GM23338 (cell line): ENCODE results near the gene C2. TPM values are rescaled to one million over a fixed set of nuclear protein-coding genes. Genes with fewer than 3 reads are reported as not detected.

Source experiments
- ATAC-seq: fragments of 200-7000 bp; cut with Tn5 transposase; 3 replicates; pipeline ENCODE4 v1.9.1; 2020
- DNase-seq: peaks from one replicate; pipeline ENCODE4 v3.0.0-alpha.2; 2015; ENCODE audit warnings: low spot score
- H2AFZ ChIP-seq: fragments of 200-600 bp; sonication (generic); 2 replicates; pipeline ENCODE4 v1.8.0; 2016; ENCODE audit warnings: antibody characterized with exemption, mild to moderate bottlenecking, moderate library complexity
- H3F3A ChIP-seq: fragments of 200-600 bp; sonication (generic); replicated peaks from 2 replicates; pipeline ENCODE4 v1.8.0; 2017; ENCODE audit warnings: antibody characterized with exemption, mixed run types, low read depth
- H3K27ac ChIP-seq: fragments of 200-600 bp; sonication (generic); 2 replicates; pipeline ENCODE4 v1.6.1; 2016; ENCODE audit warnings: low read depth
- H3K27me3 ChIP-seq: fragments of 200-600 bp; sonication (generic); 2 replicates; pipeline ENCODE4 v1.8.0; 2016; ENCODE audit warnings: mild to moderate bottlenecking, mixed run types, moderate library complexity; ENCODE audit not compliant: insufficient read depth
- H3K36me3 ChIP-seq: fragments of 200-600 bp; sonication (generic); 2 replicates; pipeline ENCODE4 v1.8.0; 2016; ENCODE audit warnings: mild to moderate bottlenecking; ENCODE audit not compliant: insufficient read depth
- H3K4me1 ChIP-seq: fragments of 200-600 bp; sonication (generic); 2 replicates; pipeline ENCODE4 v1.8.0; 2016; ENCODE audit warnings: mild to moderate bottlenecking, moderate library complexity; ENCODE audit not compliant: insufficient read depth
- H3K4me2 ChIP-seq: fragments of 200-600 bp; sonication (generic); 2 replicates; pipeline ENCODE4 v1.7.1; 2017; ENCODE audit warnings: mixed run types
- H3K4me3 ChIP-seq: fragments of 200-600 bp; sonication (generic); 2 replicates; pipeline ENCODE4 v1.6.1; 2016; ENCODE audit warnings: mixed run types
- H3K79me2 ChIP-seq: fragments of 200-600 bp; sonication (generic); replicated peaks from 2 replicates; pipeline ENCODE4 v1.8.0; 2017; ENCODE audit warnings: mild to moderate bottlenecking; ENCODE audit not compliant: insufficient read depth
- H3K9me2 ChIP-seq: fragments of 200-600 bp; sonication (generic); 2 replicates; pipeline ENCODE4 v1.8.0; 2017; ENCODE audit not compliant: insufficient read depth
- H4K20me1 ChIP-seq: fragments of 200-600 bp; sonication (generic); replicated peaks from 2 replicates; pipeline ENCODE4 v1.8.0; 2017; ENCODE audit warnings: mild to moderate bottlenecking; ENCODE audit not compliant: insufficient read depth
- H3K27ac Mint-ChIP-seq: 2 replicates; pipeline ENCODE4 v1.8.0; 2020; ENCODE audit warnings: inconsistent platforms, mild to moderate bottlenecking, moderate library complexity, mixed read lengths
- H3K27me3 Mint-ChIP-seq: 3 replicates; pipeline ENCODE4 v1.8.0; 2022; ENCODE audit warnings: low read depth, mild to moderate bottlenecking, moderate library complexity, mixed read lengths, inconsistent platforms; ENCODE audit not compliant: insufficient read depth, poor library complexity
- H3K36me3 Mint-ChIP-seq: 3 replicates; pipeline ENCODE4 v1.8.0; 2021; ENCODE audit warnings: low read depth, mild to moderate bottlenecking, inconsistent platforms, moderate library complexity, mixed read lengths
- H3K4me1 Mint-ChIP-seq: 3 replicates; pipeline ENCODE4 v1.8.0; 2020; ENCODE audit warnings: mild to moderate bottlenecking, inconsistent platforms, mixed read lengths
- H3K4me3 Mint-ChIP-seq: 3 replicates; pipeline ENCODE4 v1.8.0; 2021; ENCODE audit warnings: moderate library complexity, mild to moderate bottlenecking, inconsistent platforms, mixed read lengths
- H3K9me3 Mint-ChIP-seq: 3 replicates; pipeline ENCODE4 v1.8.0; 2020; ENCODE audit warnings: moderate library complexity, mild to moderate bottlenecking, inconsistent platforms, mixed read lengths
- CREB1 ChIP-seq: fragments of 250-450 bp; sonication (Bioruptor Pico); IDR thresholded peaks from 2 replicates; pipeline ENCODE4 v1.5.0; 2020; ENCODE audit warnings: low read depth, mild to moderate bottlenecking, moderate library complexity
- EZH2 ChIP-seq: fragments of 200-600 bp; sonication (generic); IDR thresholded peaks from one replicate; pipeline ENCODE4 v1.8.0; 2017; ENCODE audit warnings: antibody characterized with exemption, mild to moderate bottlenecking, low read depth; ENCODE audit not compliant: unreplicated experiment
- JUNB ChIP-seq: IDR thresholded peaks from one replicate; pipeline ENCODE4 v1.6.1; 2016; ENCODE audit warnings: antibody characterized with exemption; ENCODE audit not compliant: unreplicated experiment
- NANOG ChIP-seq: IDR thresholded peaks from 2 replicates; pipeline ENCODE4 v1.6.1; 2016; ENCODE audit warnings: antibody characterized with exemption, borderline replicate concordance
- POLR2AphosphoS5 ChIP-seq: IDR thresholded peaks from 2 replicates; pipeline ENCODE4 v1.6.1; 2016; ENCODE audit warnings: antibody characterized with exemption, low read depth
- ZNF331 ChIP-seq: fragments of 250-450 bp; sonication (Bioruptor Pico); IDR thresholded peaks from 2 replicates; pipeline ENCODE4 v1.5.0; 2020; ENCODE audit warnings: low read depth, mild to moderate bottlenecking, moderate library complexity
- polyA plus RNA-seq: library from polyadenylated mRNA; unstranded; fragments of >200 nt; fragmentation: Nextera tagmentation; extraction: Ambion mirVana; gene quantifications from 2 replicates; pipeline ENCODE4 v1.2.1, GENCODE V29; 2016
- total RNA-seq: library from RNA; depleted of rRNA; stranded (reverse); fragments of >200 nt; shearing (Covaris generic); gene quantifications from 2 replicates; pipeline ENCODE4 v1.2.3, GENCODE V29; 2014
- TF ChIP-seq, protein P1 (sequence below): IDR thresholded peaks from one replicate; pipeline ENCODE4 v1.6.1; 2018; ENCODE audit warnings: antibody characterized with exemption; ENCODE audit not compliant: unreplicated experiment
- TF ChIP-seq, protein P2 (sequence below), 2 experiments: fragments of 200-600 bp in 1 of 2; sonication (generic) in 1 of 2; conservative IDR thresholded peaks; 2 replicates each; pipeline versions ENCODE4 v1.5.1 to v1.6.1; 2016 to 2017; ENCODE audit warnings: antibody characterized with exemption in 2 of 2, low read depth in 2 of 2, mild to moderate bottlenecking in 2 of 2, moderate library complexity in 1 of 2

The C2 gene
- total and polyA plus RNA-seq, 2 experiments from 2014 or later = 0.16 to 1.7 TPM

DNA sequence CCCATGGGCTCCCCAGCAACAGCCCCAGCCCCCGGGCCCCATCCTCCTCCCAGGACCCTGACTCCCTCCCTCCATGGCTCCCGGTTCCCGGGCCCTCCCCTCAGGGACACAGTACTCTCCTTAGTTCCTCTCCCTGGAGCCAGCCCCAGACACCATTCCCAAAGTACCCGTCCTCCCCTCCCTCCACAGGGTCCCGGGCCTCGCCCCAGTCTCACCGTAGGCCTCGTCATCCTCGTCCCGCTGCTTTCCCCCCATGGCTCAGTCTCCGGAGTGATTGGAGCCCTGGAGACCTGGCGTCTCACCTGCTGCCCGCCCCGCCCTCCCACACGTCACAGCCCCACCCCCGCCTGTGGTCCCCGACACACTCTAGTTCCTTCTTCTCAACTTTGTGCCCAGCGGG lies 48.8 kb upstream of the C2 start, which contains the start of gene SLC44A4:
Gene SLC44A4 (minus strand): TSS at position 272 of the 400 bp plus-strand sequence. CDS start 17 bp downstream, at position 255.
- H3K79me2 ChIP-seq = no peaks in the 10 kb centered on the region
- H3K9me2 ChIP-seq = no peaks in the 10 kb centered on the region
- peak within 1 kb of the TSS; percentile 72 for H3K4me2 ChIP-seq
- H3F3A ChIP-seq = peaks cover 14% of the 10 kb centered on the region
- H4K20me1 ChIP-seq = peaks cover 3% of the 10 kb centered on the region
- Mint-ChIP-seq H3K27ac (peak within 1 kb of the TSS; percentile 21; the same call in 1 of the 2 replicates), H3K36me3 (peaks cover 43% of the 10 kb centered on the region), H3K27me3 (peaks cover 5% of the 10 kb centered on the region), H3K4me1 (peaks cover 8% of the 10 kb centered on the region), H3K9me3 (no peaks in the 10 kb centered on the region), H3K4me3 (peak within 1 kb of the TSS; percentile 44)
- no peaks in the 10 kb centered on the region for H3K27me3 ChIP-seq
- H3K4me3 ChIP-seq = peak within 1 kb of the TSS; percentile 39; the same call in 1 of the 2 replicates
- H3K4me1 ChIP-seq = peaks cover 4% of the 10 kb centered on the region; the same call in 1 of the 2 replicates
- ATAC-seq = peak; percentile 86
- H3K36me3 ChIP-seq = peaks cover 21% of the 10 kb centered on the region; the same call in 1 of the 2 replicates
- TF ChIP-seq NANOG = no peak
- TF ChIP-seq CREB1 = peak; percentile 20; the same call in 1 of the 2 replicates
- TF ChIP-seq JUNB = no peak
- no peak for TF ChIP-seq EZH2
- no peak for TF ChIP-seq ZNF331 (CRISPR knock-in tag)
- TF ChIP-seq, protein P1, sequence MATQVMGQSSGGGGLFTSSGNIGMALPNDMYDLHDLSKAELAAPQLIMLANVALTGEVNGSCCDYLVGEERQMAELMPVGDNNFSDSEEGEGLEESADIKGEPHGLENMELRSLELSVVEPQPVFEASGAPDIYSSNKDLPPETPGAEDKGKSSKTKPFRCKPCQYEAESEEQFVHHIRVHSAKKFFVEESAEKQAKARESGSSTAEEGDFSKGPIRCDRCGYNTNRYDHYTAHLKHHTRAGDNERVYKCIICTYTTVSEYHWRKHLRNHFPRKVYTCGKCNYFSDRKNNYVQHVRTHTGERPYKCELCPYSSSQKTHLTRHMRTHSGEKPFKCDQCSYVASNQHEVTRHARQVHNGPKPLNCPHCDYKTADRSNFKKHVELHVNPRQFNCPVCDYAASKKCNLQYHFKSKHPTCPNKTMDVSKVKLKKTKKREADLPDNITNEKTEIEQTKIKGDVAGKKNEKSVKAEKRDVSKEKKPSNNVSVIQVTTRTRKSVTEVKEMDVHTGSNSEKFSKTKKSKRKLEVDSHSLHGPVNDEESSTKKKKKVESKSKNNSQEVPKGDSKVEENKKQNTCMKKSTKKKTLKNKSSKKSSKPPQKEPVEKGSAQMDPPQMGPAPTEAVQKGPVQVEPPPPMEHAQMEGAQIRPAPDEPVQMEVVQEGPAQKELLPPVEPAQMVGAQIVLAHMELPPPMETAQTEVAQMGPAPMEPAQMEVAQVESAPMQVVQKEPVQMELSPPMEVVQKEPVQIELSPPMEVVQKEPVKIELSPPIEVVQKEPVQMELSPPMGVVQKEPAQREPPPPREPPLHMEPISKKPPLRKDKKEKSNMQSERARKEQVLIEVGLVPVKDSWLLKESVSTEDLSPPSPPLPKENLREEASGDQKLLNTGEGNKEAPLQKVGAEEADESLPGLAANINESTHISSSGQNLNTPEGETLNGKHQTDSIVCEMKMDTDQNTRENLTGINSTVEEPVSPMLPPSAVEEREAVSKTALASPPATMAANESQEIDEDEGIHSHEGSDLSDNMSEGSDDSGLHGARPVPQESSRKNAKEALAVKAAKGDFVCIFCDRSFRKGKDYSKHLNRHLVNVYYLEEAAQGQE = no peak
- TF ChIP-seq POLR2AphosphoS5 = peak; percentile 48; the same call in 1 of the 2 replicates
- H2AFZ ChIP-seq = no peak within 1 kb of the TSS
- H3K27ac ChIP-seq = peak within 1 kb of the TSS; percentile 72; the same call in 1 of the 2 replicates
- peak; percentile 77 for DNase-seq

DNA sequence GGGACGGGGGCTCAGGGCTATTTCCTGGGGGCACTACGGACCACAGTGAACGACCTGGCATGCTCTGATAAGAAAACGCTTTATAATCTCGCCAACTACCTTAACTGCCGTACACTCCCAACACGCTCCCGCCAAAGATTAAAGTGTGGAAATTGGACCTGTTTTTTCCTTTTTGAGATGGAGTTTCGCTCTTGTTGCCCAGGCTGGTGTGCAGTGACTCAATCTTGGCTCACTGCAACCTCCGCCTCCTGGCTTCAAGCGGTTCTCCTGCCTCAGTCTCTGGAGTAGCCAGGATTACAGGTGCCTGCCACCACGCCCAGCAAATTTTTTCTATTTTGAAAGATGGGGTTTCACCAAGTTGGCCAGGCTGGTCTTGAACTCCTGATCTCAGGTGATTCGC lies 48.4 kb upstream of the C2 start:
- H3K36me3 Mint-ChIP-seq = peaks cover 47% of the 10 kb centered on the region
- H3F3A ChIP-seq = peaks cover 14% of the 10 kb centered on the region
- peak overlapping the region; percentile 44 for H3K4me3 Mint-ChIP-seq
- H3K36me3 ChIP-seq = peaks cover 21% of the 10 kb centered on the region; the same call in 1 of the 2 replicates
- H4K20me1 ChIP-seq = peaks cover 3% of the 10 kb centered on the region
- H2AFZ ChIP-seq = no peak overlapping the region
- no peaks in the 10 kb centered on the region for H3K27me3 ChIP-seq
- H3K27ac Mint-ChIP-seq = peak overlapping the region; percentile 21; the same call in 1 of the 2 replicates
- H3K4me3 ChIP-seq = peak overlapping the region; percentile 39; the same call in 1 of the 2 replicates
- no peaks in the 10 kb centered on the region for H3K9me2 ChIP-seq
- ATAC-seq (no peak), DNase-seq (no peak)
- peak overlapping the region; percentile 72; the same call in 1 of the 2 replicates for H3K4me2 ChIP-seq
- TF ChIP-seq, protein P1 = no peak
- TF ChIP-seq, protein P2, sequence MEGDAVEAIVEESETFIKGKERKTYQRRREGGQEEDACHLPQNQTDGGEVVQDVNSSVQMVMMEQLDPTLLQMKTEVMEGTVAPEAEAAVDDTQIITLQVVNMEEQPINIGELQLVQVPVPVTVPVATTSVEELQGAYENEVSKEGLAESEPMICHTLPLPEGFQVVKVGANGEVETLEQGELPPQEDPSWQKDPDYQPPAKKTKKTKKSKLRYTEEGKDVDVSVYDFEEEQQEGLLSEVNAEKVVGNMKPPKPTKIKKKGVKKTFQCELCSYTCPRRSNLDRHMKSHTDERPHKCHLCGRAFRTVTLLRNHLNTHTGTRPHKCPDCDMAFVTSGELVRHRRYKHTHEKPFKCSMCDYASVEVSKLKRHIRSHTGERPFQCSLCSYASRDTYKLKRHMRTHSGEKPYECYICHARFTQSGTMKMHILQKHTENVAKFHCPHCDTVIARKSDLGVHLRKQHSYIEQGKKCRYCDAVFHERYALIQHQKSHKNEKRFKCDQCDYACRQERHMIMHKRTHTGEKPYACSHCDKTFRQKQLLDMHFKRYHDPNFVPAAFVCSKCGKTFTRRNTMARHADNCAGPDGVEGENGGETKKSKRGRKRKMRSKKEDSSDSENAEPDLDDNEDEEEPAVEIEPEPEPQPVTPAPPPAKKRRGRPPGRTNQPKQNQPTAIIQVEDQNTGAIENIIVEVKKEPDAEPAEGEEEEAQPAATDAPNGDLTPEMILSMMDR (conservative IDR thresholded peaks at IDR 0.05; ENCODE audit: low read depth in 2 of 2) = no peak
- peak; percentile 2; the same call in 1 of the 2 replicates for TF ChIP-seq POLR2AphosphoS5
- no peaks in the 10 kb centered on the region for H3K79me2 ChIP-seq
- no peaks in the 10 kb centered on the region for H3K9me3 Mint-ChIP-seq
- H3K4me1 ChIP-seq = peaks cover 4% of the 10 kb centered on the region; the same call in 1 of the 2 replicates
- peaks cover 5% of the 10 kb centered on the region for H3K27me3 Mint-ChIP-seq
- peak overlapping the region; percentile 72; the same call in 1 of the 2 replicates for H3K27ac ChIP-seq
- peaks cover 8% of the 10 kb centered on the region for H3K4me1 Mint-ChIP-seq
